H9 (cell line): ENCODE data around the gene BDNF. TPM values are rescaled to one million over a fixed set of nuclear protein-coding genes. Genes with fewer than 3 reads are reported as not detected.
A peak's percentile ranks its signal among the peaks of the same experiment; 100 is the strongest.
"Not testable (repeated sequence)": the region's sequence is repeated elsewhere in the genome, so short reads cannot be mapped to it uniquely, and the experiment has no call there.

Source experiments
- DNase-seq: peaks from one replicate; pipeline ENCODE4 v3.0.0-alpha.2; 2017
- H2AFZ ChIP-seq: one replicate; pipeline ENCODE4 v1.6.1; 2013; ENCODE audit warnings: mild to moderate bottlenecking, low read length, control low read depth, moderate library complexity
- H2AK5ac ChIP-seq: 2 replicates; pipeline ENCODE4 v1.6.1; 2013; ENCODE audit warnings: low read length, control low read depth, mixed read lengths; ENCODE audit not compliant: insufficient read length
- H2BK120ac ChIP-seq: one replicate; pipeline ENCODE4 v1.6.1; 2013; ENCODE audit warnings: low read depth, mild to moderate bottlenecking, low read length, control low read depth, inconsistent platforms; ENCODE audit not compliant: poor library complexity, severe bottlenecking
- H2BK12ac ChIP-seq: 2 replicates; pipeline ENCODE4 v1.6.1; 2013; ENCODE audit warnings: low read length, control low read depth, mixed read lengths, low read depth; ENCODE audit not compliant: insufficient read length
- H2BK15ac ChIP-seq: 2 replicates; pipeline ENCODE4 v1.6.1; 2013; ENCODE audit warnings: low read depth, low read length, control low read depth
- H2BK20ac ChIP-seq: one replicate; pipeline ENCODE4 v1.6.1; 2013; ENCODE audit warnings: low read depth, mild to moderate bottlenecking, low read length, control low read depth, inconsistent platforms; ENCODE audit not compliant: poor library complexity, severe bottlenecking
- H2BK5ac ChIP-seq: 2 replicates; pipeline ENCODE4 v1.6.1; 2013; ENCODE audit warnings: low read length, control low read depth, mixed read lengths; ENCODE audit not compliant: insufficient read length
- H3K14ac ChIP-seq: 2 replicates; pipeline ENCODE4 v1.6.1; 2013; ENCODE audit warnings: low read length, control low read depth; ENCODE audit not compliant: insufficient read depth
- H3K18ac ChIP-seq: 2 replicates; pipeline ENCODE4 v1.6.1; 2013; ENCODE audit warnings: low read depth, mild to moderate bottlenecking, mixed read lengths, low read length, control low read depth; ENCODE audit not compliant: insufficient read length
- H3K23ac ChIP-seq: 2 replicates; pipeline ENCODE4 v1.6.1; 2013; ENCODE audit warnings: low read length, control low read depth, mixed read lengths, low read depth; ENCODE audit not compliant: insufficient read length
- H3K23me2 ChIP-seq: 2 replicates; pipeline ENCODE4 v1.6.1; 2013; ENCODE audit warnings: low read depth, mild to moderate bottlenecking, mixed read lengths, low read length, control low read depth; ENCODE audit not compliant: insufficient read length, poor library complexity, severe bottlenecking
- H3K27ac ChIP-seq: 2 replicates; pipeline ENCODE4 v1.5.1; 2013; ENCODE audit warnings: low read length, control low read depth, mixed read lengths, low read depth; ENCODE audit not compliant: insufficient read length
- H3K27me3 ChIP-seq: 2 replicates; pipeline ENCODE4 v1.6.1; 2013; ENCODE audit warnings: low read length, control low read depth, inconsistent platforms; ENCODE audit not compliant: insufficient read depth
- H3K4ac ChIP-seq: 2 replicates; pipeline ENCODE4 v1.6.1; 2013; ENCODE audit warnings: low read depth, mild to moderate bottlenecking, control low read depth, inconsistent platforms, low read length, moderate library complexity
- H3K4me1 ChIP-seq: 2 replicates; pipeline ENCODE4 v1.6.1; 2013; ENCODE audit warnings: low read length, control low read depth, inconsistent platforms; ENCODE audit not compliant: insufficient read depth
- H3K4me2 ChIP-seq: 2 replicates; pipeline ENCODE4 v1.6.1; 2013; ENCODE audit warnings: low read length, control low read depth, mixed read lengths; ENCODE audit not compliant: insufficient read length, insufficient read depth
- H3K56ac ChIP-seq: 2 replicates; pipeline ENCODE4 v1.6.1; 2013; ENCODE audit warnings: low read depth, mild to moderate bottlenecking, mixed read lengths, low read length, control low read depth; ENCODE audit not compliant: insufficient read length
- H3K79me1 ChIP-seq: 2 replicates; pipeline ENCODE4 v1.6.1; 2013; ENCODE audit warnings: low read depth, mild to moderate bottlenecking, moderate library complexity, low read length, control low read depth, inconsistent platforms; ENCODE audit not compliant: insufficient read depth, poor library complexity, severe bottlenecking
- H3K79me2 ChIP-seq: 2 replicates; pipeline ENCODE4 v1.6.1; 2013; ENCODE audit warnings: low read length, control low read depth, inconsistent platforms; ENCODE audit not compliant: insufficient read depth
- H3K9ac ChIP-seq: 2 replicates; pipeline ENCODE4 v1.6.1; 2013; ENCODE audit warnings: low read length, control low read depth, mixed read lengths; ENCODE audit not compliant: insufficient read length; ENCODE audit errors: extremely low read depth
- H3K9me3 ChIP-seq: one replicate; pipeline ENCODE4 v1.6.1; 2013; ENCODE audit warnings: low read depth, low read length, inconsistent platforms; ENCODE audit not compliant: control insufficient read depth
- H3T11ph ChIP-seq: one replicate; pipeline ENCODE4 v1.6.1; 2013; ENCODE audit warnings: mild to moderate bottlenecking, low read length, control low read depth, inconsistent platforms
- H4K20me1 ChIP-seq: one replicate; pipeline ENCODE4 v1.6.1; 2013; ENCODE audit not compliant: control insufficient read depth, insufficient read length, insufficient read depth
- H4K5ac ChIP-seq: 2 replicates; pipeline ENCODE4 v1.6.1; 2013; ENCODE audit warnings: low read depth, mild to moderate bottlenecking, mixed read lengths, low read length, control low read depth; ENCODE audit not compliant: insufficient read length
- H4K8ac ChIP-seq: replicated peaks from 2 replicates; pipeline ENCODE4 v1.6.1; 2013; ENCODE audit warnings: low read length, control low read depth, mixed read lengths, low read depth; ENCODE audit not compliant: insufficient read length
- H4K91ac ChIP-seq: 2 replicates; pipeline ENCODE4 v1.6.1; 2013; ENCODE audit warnings: low read depth, mild to moderate bottlenecking, moderate library complexity, mixed read lengths, low read length, control low read depth; ENCODE audit not compliant: insufficient read length
- H3K27ac Mint-ChIP-seq, 3 experiments: 2 replicates in 2 of 3; 3 replicates in 1 of 3; pipeline ENCODE4 v1.8.0; 2020 to 2021; ENCODE audit warnings: mixed read lengths in 3 of 3, mild to moderate bottlenecking in 1 of 3, moderate library complexity in 1 of 3
- H3K27me3 Mint-ChIP-seq: 2 replicates; pipeline ENCODE4 v1.8.0; 2021; ENCODE audit warnings: low read depth, mild to moderate bottlenecking, moderate library complexity, mixed read lengths
- H3K36me3 Mint-ChIP-seq, 3 experiments: 2 replicates in 2 of 3; 3 replicates in 1 of 3; pipeline ENCODE4 v1.8.0; 2020 to 2021; ENCODE audit warnings: low read depth in 3 of 3, mixed read lengths in 3 of 3; ENCODE audit not compliant: insufficient read depth in 1 of 3
- H3K4me1 Mint-ChIP-seq, 2 experiments: 2 replicates each; pipeline ENCODE4 v1.8.0; 2020; ENCODE audit warnings: mixed read lengths in 2 of 2
- H3K4me3 Mint-ChIP-seq, 2 experiments: 2 replicates in 1 of 2; 3 replicates in 1 of 2; pipeline ENCODE4 v1.8.0; 2020 to 2021; ENCODE audit warnings: mild to moderate bottlenecking in 2 of 2, mixed read lengths in 2 of 2, moderate library complexity in 1 of 2
- H3K9me3 Mint-ChIP-seq, 2 experiments: 2 replicates in 1 of 2; 3 replicates in 1 of 2; pipeline ENCODE4 v1.8.0; 2020; ENCODE audit warnings: mild to moderate bottlenecking in 2 of 2, mixed read lengths in 2 of 2, moderate library complexity in 1 of 2
- CTCF ChIP-seq: fragments of 200-600 bp; sonication (generic); conservative IDR thresholded peaks from 3 replicates; pipeline ENCODE4 v1.8.0; 2021; ENCODE audit warnings: antibody characterized with exemption, mild to moderate bottlenecking
- WGBS: extraction: QIAGEN DNeasy Blood & Tissue Kit; methylation state at CpG from one replicate; pipeline ENCODE4 v1.1.7; 2013; ENCODE audit warnings: missing lambda C conversion rate, low lambda C conversion rate, mixed read lengths; ENCODE audit not compliant: insufficient read length; ENCODE audit errors: extremely low coverage; 5-methylcytosine and 5-hydroxymethylcytosine counted together
- total RNA-seq: library from RNA; stranded (reverse); gene quantifications from 2 replicates; pipeline ENCODE4 v1.2.1, GENCODE V29; 2021

BDNF gene
- total RNA-seq, 1 experiment from 2014 or later = 2.7 TPM

- no peak overlapping the region for H2BK20ac ChIP-seq
- H3K36me3 Mint-ChIP-seq = peaks cover 19 to 39% (median 30%) of the 10 kb centered on the region in 3 experiments
Observed at GRCh38 chr11:27635567-27636037, 64.7 kb downstream of the BDNF start.

GRCh38 chr11:27634776-27635175 is 65.5 kb downstream of the BDNF start:
- H3K14ac ChIP-seq, H3K27me3 ChIP-seq, H3K27me3 Mint-ChIP-seq, H3K18ac ChIP-seq, H2BK5ac ChIP-seq, H2BK20ac ChIP-seq, H2BK12ac ChIP-seq, H4K8ac ChIP-seq, H3K4ac ChIP-seq, H2AFZ ChIP-seq, H3K79me1 ChIP-seq, H3T11ph ChIP-seq, H3K9ac ChIP-seq, H3K56ac ChIP-seq, H4K20me1 ChIP-seq, H3K9me3 ChIP-seq, H4K91ac ChIP-seq, H3K9me3 Mint-ChIP-seq, H2BK120ac ChIP-seq, H3K23me2 ChIP-seq, H3K4me1 ChIP-seq, H2BK15ac ChIP-seq, H4K5ac ChIP-seq, H2AK5ac ChIP-seq, H3K23ac ChIP-seq: not testable (repeated sequence)
- WGBS = no CpG with 5 or more reads among the region's 2 CpGs
- peak overlapping the region; percentile 89 to 99 (median 98) for H3K27ac Mint-ChIP-seq
- Histone ChIP-seq H3K4me2 (peak overlapping the region; percentile 55), H3K79me2 (peaks cover 11% of the 10 kb centered on the region; the same call in 1 of the 2 replicates), H3K27ac (peak overlapping the region; percentile 43)
- H3K4me3 Mint-ChIP-seq = peak overlapping the region; percentile 97 to 100
- peaks cover 20 to 42% (median 33%) of the 10 kb centered on the region in 3 experiments for H3K36me3 Mint-ChIP-seq
- H3K4me1 Mint-ChIP-seq = peaks cover 49 to 56% of the 10 kb centered on the region in 2 experiments
- DNase-seq = peak; percentile 77

More at GRCh38 chr11:27635567-27636037, 64.7 kb downstream of the BDNF start:
- H3K4me2 ChIP-seq = no peak overlapping the region
- H2BK15ac ChIP-seq = no peak overlapping the region
- no peak for DNase-seq
- no peak overlapping the region for H2BK5ac ChIP-seq
- no peaks in the 10 kb centered on the region for H3K23me2 ChIP-seq
- peaks cover 11% of the 10 kb centered on the region; the same call in 1 of the 2 replicates for H3K79me2 ChIP-seq
- H3K14ac ChIP-seq = no peak overlapping the region
- H3K27me3 ChIP-seq = no peaks in the 10 kb centered on the region
- no peak overlapping the region for H3K9ac ChIP-seq
- H2AFZ ChIP-seq = no peak overlapping the region
- Mint-ChIP-seq H3K9me3 (peaks cover 0 to 8% of the 10 kb centered on the region in 2 experiments; a peak in 4 of 5 replicates), H3K27ac (peak overlapping the region in 2 of 3 experiments; percentile 41 to 99; a peak in 4 of 7 replicates), H3K27me3 (no peaks in the 10 kb centered on the region; the same call in 1 of the 2 replicates), H3K4me3 (peak overlapping the region in 1 of 2 experiments; percentile 100; a peak in 3 of 5 replicates), H3K4me1 (peaks cover 46 to 52% of the 10 kb centered on the region in 2 experiments)
- no peaks in the 10 kb centered on the region for H3K9me3 ChIP-seq
- H4K5ac ChIP-seq = no peak overlapping the region
- TF ChIP-seq CTCF = no peak
- H3K27ac ChIP-seq = peak overlapping the region; percentile 43
- no peaks in the 10 kb centered on the region for H3K79me1 ChIP-seq
- no peak overlapping the region for H4K8ac ChIP-seq
- no peak overlapping the region for H3K18ac ChIP-seq
- no peak overlapping the region for H3K23ac ChIP-seq
- WGBS = no CpG with 5 or more reads among the region's 1 CpG
- H2BK12ac ChIP-seq = no peak overlapping the region
- H4K91ac ChIP-seq = no peak overlapping the region
- H3K4ac ChIP-seq = no peak overlapping the region
- no peak overlapping the region for H3T11ph ChIP-seq
- peaks cover 7% of the 10 kb centered on the region; the same call in 1 of the 2 replicates for H3K4me1 ChIP-seq
- no peak overlapping the region for H2BK120ac ChIP-seq
- no peak overlapping the region for H2AK5ac ChIP-seq
- no peaks in the 10 kb centered on the region for H4K20me1 ChIP-seq
- H3K56ac ChIP-seq = no peak overlapping the region
